GM21423 (cell line): ENCODE measurements around the gene TBL1XR1.

Experiments
- ATAC-seq: cut with Tn5 transposase; IDR thresholded peaks from one replicate; pipeline ENCODE4 v1.9.1; 2021; ENCODE audit warnings: mild to moderate bottlenecking, moderate library complexity; ENCODE audit not compliant: unreplicated experiment

TBL1XR1 gene

DNA sequence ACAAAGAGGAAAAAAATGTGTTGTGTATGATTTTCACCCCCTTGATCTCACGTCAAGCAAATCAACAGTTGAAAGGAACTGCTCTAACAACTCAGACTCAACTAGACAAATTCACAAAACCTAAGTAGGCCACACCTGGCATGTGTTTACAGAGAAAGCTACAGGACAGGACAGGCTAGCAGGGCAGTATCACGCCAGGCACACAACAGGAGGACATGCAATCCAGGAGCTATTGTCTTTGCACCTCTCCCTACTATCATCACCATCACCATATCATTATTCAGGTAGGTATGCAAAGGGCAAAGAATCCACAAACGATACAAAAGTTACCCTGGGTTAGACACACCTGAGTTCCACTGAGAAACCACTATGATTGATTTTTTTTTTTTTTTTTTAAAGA lies 86.4 kb downstream of the TBL1XR1 start:
- ATAC-seq, result no peak

DNA sequence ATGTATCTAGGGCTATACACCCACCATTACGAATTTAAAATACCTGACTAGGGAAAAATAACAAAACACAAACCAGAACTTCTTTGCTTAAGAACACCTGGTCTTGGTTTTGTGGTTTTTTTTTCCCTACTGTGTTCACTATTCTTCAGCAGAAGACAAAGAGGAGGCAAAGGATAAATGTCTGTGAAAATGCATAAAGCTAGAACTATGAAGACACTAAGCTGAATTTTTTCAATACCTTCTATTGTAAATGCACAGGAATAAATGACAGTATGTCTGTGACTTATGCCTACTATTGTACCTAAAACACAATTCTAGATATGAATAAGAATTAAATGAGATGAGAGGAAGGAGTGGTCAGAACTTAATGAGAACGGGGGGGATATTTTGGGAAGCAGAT lies 86.9 kb downstream of the TBL1XR1 start:
- ATAC-seq, result no peak

DNA sequence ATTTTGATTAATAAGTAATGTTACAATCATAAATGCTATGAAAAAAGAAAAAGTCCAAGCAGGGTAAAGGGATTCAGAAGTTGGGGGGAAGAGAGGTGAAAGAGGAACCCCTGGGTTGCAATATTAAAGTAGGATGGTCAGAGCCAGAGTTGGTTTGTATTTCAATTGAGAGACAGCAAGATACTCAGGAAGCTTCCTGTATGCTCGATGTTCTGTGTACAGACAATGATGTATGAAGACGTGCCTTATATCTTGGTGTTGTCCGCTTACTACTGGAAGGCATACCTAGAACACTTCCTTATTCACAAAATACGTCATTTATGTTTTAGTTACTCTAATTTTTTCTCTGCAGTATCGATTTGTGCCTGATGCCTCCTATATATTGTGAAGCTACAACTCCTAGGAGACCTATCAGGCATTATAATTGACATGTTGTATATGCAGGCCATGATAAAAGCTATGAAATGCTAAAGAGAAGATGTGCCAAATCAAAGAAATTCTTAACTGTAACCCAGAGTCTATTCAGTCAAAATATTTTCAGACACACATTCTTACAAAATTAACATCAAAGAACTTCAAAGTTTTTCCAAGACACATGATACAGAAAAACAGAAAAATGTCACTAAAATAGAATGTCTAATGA lies 87.5 kb downstream of the TBL1XR1 start:
- no peak for ATAC-seq

DNA sequence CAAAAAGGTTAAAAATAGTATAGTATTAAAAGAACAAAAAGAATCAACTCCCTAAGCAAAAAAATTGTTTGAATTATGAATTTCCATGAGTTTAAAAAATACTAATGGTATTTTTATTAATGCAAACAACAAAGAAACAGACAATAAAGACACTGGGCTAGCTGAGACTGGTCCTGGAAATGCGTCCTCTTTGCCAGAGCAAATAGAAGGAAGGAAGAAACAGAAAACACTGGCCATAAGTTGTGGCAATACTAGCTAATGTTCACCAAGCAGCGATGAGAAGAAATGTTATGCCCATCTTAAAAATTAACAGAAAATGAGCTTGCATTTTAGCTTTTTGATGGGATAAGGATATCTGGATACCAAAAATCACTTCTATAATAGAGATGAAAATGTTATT lies 88.6 kb downstream of the TBL1XR1 start:
- no peak for ATAC-seq

DNA sequence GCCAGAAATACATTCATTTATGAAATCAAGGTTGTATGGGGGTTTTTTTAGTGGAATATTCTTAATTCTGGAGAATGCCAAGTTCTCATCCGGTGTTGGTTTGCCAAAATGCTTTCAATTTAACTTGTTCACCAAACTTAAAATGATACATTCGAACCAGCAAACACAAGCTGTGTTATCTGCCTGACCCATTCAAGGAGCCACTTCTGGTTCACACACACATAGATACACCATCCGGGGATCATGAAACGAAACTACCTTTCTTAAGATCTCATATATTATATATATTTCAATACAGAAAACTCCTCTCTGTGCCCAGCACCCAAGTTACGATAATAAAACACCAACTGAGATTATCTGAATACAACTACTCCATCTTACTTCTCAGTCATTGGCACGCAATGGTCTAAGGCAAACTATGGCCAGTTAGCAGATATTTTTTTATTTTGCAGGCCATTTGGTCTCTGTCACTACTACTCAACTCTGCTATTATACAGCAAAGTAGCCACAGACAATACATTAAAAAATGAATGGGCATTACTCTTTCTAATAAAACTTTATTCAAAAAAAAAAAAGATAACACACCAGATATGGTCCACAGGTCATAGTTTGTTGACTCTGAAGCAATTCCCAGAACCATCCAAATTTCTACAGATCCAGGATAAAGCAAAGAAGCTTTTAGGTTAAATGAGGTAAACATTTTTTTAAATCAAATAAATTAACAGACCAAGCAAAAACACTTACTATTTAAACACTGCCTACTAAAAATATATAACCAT lies 89.6 kb downstream of the TBL1XR1 start:
- ATAC-seq, result no peak

DNA sequence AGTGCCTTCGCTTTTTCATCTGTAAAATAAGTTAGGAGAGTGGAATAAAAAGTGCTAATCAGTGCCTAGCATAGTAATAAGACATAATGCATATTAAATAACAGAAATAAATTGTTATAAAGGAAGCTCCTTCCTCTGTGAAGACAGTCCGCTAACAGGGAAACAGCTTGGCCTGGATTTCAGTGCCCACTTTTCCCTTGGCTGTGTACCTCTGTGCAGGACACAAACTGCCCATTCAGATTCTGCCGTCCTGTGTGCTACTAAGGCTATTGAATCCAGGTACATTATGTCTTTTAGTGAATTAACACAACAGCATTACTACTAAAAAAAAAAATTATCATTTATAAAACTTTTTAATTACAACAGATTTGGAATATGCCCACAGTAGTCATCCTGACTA lies 90.7 kb downstream of the TBL1XR1 start:
- no peak for ATAC-seq

DNA sequence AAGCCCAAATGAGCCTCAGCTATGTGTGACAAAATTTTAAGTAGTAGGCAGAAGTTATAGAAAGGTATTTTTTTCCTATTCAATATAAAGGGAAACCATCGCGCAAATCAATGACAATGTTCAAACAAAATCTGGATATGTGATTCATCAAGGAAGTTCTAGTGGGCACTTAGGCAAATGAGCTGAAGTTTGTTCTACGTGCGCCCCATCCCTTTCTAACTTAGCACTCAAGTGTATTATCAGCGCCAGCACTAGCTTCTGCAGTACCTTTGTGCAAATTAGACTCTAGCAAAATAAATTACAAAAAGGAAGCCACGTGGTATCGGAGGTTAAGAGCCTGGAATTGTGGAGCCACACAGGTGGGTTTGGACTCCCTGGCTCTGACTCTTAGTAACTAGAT lies 91.1 kb downstream of the TBL1XR1 start:
- ATAC-seq, result peak; percentile 46

DNA sequence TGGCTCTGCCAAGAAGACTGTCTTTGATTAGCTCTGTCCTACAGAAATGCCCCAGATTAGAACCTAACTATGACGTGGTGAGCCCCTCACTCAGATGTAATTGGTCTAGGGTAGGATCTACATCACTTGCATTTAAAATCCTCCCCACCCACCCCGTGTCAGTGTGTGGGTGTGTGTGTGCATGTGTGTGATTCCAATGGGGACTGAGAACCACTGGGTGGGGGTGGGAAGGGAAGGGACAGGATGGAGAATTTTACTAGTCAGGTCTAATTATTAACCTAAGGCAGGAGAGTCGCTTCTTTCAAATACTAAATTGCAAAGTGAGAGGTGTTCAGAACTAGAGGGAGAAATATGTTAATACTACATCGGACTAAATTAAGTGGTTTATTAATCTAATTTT lies 91.7 kb downstream of the TBL1XR1 start:
- ATAC-seq, result no peak

DNA sequence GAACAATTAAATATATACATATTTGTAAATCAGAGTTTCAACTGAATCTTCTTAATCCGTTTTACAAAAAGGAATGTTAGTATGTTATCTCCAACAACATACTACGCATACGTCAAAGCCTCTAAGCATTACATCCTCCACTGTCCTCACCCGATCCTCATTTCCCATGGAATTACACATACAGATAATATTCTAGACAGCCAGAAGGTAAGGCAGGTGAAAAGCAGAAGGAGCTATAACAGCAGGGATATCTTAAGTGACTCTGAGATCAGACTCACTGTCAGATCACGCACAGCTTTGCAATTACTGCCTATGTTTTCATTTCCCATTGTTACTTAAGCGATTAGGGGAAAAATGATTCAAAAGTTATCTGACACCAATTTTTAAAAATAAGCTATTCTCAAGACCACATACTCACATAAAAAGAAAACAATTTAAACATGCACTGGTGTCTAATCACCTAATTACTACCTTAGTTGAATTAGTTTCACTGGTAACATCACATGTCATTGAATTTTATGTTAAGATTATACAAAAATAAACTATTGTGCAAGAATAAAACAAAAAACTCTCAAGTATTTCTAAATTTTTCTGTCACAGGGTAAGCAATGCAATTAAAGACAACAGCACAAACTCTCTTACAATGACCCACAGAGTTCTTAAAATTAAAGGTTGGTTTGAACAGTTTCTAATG lies 92.8 kb downstream of the TBL1XR1 start:
- no peak for ATAC-seq

DNA sequence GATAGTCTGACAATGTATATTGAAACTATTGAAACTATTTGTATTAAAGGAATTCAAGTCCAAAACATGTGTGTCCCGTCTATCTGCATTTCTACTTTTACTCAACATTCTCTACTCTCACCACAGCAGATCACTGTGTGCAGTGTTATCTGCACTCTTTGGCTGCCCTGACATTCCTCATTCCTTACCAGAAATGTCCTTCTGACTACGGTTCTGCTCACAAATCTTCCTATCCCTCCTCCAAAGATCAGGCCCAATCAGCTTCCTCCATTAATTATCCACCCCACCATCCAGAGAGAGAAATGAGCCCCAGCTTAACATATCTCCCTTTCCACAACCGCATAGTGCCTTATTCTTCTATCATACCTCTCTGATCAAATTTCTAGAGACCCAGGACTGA lies 94.7 kb downstream of the TBL1XR1 start:
- no peak for ATAC-seq

DNA sequence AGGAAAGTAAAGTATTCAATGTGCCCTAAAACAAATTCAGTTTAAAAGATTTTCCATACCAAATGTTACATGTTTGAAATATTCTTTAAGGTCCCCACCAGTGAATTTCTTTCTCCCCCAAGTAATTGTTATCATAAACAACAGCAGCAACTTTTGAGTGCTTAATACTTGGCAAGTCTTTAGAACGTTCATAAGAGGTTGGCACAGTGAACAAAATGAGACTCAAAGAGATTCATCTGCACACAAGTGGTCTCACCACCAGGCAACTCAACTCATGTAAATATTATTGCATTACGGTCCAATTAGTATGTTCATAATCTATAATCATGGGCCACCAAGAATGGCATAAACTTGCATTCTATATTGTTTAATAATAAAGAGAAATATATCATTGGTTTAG lies 98.7 kb downstream of the TBL1XR1 start:
- ATAC-seq, result no peak

DNA sequence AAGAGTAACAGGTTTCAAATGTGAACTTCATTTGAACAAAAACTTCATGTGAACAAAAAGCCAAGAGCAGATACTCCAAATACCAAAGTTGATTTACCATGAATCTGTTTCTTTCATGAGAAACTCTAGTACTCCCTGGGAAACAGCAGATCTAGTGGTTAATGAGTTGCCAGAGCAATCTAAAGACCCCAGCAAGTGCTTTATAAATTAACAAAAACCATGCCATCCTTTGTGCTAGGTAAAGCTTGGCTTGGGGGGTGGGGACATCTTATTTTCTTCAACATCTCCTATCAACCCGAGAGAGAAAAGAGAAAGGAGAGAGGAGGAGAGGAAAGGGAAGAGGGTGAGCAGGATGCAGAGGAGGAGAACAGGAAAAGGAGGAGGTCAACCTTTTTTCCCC lies 100.7 kb downstream of the TBL1XR1 start:
- ATAC-seq, result no peak

DNA sequence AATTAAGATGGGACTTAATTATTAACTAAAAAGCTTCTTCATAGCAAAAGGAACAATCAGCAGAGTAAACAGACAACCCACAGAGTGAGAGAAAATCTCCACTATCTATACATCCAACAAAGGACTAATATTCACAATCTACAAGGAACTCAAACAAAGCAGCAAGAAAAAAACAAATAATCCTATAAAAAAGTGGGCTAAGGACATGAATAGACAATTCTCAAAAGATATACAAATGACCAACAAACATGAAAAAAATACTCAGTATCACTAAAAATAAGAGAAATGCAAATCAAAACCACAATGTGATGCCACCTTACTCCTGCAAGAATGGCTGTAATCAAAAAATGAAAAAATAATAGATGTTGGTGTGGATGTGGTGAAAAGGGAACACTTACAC lies 103.3 kb downstream of the TBL1XR1 start:
- ATAC-seq, result no peak

DNA sequence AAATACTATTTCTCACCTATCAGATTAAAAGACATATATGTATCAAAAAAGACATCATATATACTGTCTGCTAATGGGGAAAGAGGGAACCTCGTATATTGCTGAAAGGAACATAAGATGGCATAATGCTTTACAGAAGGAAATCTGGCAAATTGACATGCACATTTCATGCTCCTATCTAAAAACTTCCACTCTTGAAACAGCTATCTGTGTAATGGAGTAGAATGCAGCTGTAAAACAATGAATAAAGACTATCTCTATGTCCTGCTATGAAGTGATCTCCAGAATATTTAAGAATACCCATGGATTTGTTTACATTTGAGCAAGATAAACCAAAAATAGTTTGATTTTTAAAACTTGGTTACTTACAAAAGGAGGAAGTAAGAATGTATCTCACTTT lies 107.4 kb downstream of the TBL1XR1 start:
- ATAC-seq, result no peak

DNA sequence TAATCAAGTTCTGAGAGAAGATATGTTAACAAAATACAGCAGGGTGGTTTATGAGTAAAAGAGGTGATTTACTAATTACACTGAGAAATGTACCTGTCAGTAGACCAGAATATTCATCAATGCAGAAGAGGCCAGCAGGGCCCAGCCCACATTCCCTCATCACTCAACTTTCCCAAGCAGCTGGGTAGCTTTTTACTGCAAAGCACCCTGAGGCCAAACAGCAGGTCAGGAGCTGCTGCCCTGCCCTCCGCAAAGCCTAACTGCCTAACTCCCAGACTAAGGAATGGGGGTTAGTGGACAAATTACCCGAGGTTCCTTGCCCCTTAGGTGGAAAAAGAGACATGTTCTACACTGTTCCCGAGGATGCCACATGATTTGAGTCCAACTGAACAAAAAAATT lies 108.2 kb downstream of the TBL1XR1 start:
- ATAC-seq, result no peak

DNA sequence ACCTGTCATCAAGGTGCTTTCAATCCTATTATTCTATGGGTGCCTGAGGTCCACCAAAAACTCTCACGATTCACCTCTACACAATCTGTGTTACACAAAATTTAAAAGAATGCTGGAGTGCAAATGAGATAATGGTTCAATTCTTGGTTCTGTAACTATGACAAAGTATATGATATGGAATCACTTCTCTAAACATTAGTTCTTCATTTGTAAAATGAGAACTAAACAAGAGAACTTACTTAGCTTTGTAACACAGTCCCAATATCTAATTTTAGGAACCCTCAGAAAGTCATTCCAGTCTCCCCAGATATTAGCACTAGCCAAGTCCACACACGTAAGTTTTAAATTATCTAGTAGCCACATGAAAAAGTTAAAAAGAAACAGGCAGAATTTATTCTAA lies 111.5 kb downstream of the TBL1XR1 start:
- ATAC-seq, result no peak

DNA sequence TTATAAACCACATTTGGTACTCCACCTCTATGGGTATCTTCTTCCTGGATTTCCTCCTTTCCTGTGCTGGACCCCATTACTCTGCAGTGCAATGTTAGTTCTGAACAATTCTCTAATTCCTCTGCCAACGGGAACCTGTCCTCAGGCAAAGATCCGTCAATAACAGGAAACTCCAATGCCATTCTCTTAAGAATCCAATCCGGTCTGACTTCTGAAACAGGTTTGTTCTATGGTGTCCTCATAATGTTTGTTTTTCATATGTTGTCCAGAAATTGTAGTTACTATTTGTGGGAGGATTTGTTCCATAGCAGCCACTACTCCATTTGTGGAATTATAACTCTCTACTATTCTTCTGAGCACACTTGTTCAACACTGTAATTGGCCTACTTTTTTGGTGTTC lies 112.7 kb downstream of the TBL1XR1 start:
- no peak for ATAC-seq

DNA sequence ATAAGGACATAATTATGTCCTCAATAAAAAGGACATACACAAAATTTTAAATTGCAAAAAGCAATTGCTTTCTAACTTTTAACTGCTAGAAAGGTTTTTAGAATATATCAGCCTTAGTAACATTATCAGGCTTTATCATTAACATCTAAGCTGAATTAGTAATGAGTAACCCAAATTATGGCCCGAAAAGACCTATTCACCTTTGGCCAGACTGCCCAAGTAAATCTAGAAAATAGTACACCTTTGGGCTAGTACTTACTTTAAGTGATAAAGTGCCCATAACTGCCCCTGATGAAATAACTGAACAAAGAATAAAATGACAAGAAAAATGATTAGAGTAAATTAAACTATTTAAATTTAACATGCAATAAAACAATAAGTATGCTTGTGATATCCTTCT lies 117.2 kb downstream of the TBL1XR1 start:
- no peak for ATAC-seq

DNA sequence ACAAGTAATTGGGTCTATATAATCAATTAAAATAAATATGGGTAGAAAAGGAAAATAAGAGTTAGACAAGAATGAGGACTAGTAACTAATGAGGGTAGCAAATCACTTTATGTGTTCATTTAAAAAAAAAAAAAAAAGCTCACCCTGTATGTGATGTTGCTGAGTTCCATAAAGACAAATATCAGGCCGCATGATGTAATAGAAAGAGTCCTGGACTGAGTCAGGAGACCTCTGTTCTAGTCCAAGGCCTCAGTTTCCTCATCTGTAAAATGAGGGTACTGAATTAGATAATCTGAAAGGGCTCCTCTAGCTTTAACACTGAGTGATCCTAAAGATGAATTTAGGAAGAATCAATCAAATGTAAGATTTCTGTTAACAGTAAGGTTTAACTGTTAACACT lies 117.6 kb downstream of the TBL1XR1 start:
- no peak for ATAC-seq

DNA sequence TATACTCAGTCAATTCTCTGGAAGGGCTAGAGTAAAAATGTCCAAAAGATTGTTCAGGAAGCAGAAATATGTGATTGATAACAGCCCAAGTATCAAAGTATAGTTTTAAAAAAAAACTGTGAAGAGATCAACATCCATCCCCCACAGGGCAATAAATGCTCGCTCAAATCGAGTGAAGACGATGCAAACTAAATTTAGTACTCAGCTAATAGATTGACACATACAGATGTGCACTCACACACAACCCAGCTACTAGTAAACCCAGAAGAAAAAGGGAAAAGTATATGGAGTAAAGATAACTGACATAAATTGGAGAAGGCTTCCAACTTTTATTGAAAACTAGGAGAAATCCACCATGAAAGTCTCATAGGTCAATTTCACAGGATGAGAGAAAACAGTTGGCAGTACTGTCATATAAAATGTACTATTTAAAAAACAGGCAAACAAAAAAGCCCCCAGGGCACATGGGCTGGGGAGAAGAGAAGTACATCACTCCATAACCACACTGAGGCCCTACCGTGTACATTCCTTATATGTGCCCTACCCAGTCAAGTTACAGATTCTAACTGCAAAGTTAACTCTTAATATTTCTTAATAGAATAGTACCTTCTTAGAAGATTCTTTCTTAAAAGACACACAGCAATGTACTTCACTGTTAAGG lies 125.7 kb downstream of the TBL1XR1 start:
- ATAC-seq, result no peak

DNA sequence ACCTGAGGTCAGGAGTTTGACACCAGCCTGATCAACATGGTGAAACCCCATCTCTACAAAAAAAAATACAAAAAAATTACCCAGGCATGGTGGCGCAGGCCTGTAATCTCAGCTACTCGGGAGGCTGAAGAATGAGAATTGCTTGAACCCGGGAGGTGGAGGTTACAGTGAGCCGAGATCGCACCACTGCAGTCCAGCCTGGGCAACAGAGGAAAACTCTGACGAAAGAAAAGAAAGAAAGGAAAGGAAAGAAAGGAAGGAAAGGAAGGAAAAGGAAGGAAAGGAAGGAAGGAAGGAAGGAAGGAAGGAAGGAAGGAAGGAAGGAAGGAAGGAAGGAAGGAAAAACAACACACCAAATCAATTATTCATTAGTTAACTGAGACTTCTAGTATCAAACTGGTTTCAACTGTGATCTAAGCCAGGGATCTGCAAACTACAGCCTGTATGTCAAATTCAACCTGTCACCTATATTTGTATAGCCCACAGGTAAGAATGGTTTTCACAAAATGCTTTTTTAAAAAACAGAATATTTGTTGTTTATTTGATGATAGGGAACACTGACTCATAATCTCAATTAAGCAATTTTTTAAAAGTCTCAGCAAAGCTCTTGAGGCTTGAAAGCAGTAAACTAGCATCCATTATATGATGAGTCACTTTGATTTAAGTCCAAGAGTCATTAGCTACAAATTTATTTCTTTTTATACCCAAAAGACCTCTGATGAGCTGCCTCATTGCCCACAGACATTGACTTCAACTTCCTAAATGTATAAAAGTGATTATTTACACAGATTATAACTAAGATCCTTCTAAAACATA lies 127.6 kb downstream of the TBL1XR1 start:
- no peak for ATAC-seq
